GM21381 (cell line): Measurements from ENCODE around the gene IRAK1.
A peak's percentile ranks its signal among the peaks of the same experiment; 100 is the strongest.

ENCODE experiments used
- ATAC-seq: cut with Tn5 transposase; IDR thresholded peaks from one replicate; pipeline ENCODE4 v1.9.1; 2021; ENCODE audit warnings: mild to moderate bottlenecking, moderate library complexity; ENCODE audit not compliant: unreplicated experiment

The IRAK1 gene

DNA sequence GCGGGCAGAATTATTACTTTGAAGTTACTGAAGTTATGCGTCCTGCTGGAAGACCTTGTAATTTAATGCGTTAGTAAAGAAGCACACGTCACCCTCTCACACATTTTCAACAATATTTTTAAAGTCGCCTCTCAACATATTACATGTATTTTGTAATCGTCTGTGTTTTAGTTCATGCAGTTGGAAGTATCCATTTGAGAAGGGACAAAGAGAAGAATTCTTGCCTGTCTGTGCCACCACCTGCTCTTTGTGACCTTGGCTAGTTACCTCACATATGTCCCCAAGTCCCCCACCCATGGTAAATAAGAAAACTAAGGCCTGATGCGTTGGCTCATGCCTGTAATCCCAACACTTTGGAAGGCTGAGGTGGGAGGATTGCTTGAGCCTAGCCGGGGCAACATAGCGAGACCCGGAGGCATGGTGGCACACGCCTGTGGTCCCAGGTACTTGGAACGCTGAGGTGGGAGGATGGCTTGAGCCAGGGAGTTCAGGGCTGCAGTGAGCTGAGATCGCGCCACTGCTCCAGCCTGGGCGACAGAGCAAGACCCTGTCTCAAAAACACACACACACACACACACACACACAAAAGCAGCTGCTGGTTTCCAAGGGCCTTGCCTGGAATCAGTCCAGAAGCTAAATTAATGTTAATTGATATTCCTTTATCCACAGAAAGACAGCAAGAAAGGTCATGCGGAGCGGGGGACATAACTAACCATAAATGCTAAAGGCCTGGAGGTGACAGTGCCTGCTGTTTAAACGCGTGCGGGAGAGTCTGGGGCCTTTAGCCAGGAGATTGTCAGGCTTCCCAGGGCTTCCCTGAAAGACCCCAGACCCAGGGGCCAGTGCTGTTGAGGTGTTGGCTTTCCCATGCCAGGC lies 46.3 kb downstream of the IRAK1 start:
- ATAC-seq = no peak

DNA sequence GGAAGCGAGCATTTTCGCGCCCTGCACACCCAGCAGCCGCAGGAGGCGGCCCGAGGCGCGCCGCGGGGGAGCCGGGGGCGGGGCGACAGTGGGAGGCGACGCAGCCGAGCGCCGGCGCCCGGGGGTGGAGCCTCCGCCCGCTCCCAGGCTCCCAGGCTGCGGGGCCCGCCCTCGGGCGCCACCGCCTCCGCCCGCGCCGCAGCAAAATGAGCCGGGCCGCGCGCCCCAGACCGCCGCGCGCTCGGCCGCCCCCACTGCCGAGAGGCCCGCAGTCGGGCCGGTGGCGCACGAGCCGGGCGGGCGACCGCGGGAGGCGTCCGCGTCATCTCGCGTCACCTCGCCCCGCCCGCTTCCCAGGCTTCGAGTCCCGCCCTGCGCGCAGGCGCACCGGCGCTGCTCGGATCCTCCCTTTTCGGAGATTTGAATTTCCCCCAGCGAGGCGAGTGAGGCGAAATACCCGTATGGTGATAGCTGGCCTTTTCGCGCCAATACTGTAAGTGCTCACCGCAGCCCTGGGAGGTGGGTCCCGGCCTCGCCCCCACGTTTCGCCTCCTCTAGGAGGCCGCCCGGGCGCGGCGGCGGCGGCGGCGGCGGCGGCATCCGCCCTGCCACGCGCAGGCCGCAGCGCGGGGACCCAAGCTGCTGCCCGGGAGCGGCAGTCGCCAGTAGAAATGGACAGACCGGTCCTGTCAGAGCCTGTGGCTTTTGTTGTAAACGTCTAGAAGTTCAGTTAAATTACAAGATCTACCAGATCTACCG lies 47.2 kb downstream of the IRAK1 start, which contains the start of gene TMEM187:
TMEM187 (plus strand) TSS at position 387 of the 759 bp plus-strand sequence. CDS start 9,309 bp downstream, outside the sequence.
- ATAC-seq = peak; percentile 50

DNA sequence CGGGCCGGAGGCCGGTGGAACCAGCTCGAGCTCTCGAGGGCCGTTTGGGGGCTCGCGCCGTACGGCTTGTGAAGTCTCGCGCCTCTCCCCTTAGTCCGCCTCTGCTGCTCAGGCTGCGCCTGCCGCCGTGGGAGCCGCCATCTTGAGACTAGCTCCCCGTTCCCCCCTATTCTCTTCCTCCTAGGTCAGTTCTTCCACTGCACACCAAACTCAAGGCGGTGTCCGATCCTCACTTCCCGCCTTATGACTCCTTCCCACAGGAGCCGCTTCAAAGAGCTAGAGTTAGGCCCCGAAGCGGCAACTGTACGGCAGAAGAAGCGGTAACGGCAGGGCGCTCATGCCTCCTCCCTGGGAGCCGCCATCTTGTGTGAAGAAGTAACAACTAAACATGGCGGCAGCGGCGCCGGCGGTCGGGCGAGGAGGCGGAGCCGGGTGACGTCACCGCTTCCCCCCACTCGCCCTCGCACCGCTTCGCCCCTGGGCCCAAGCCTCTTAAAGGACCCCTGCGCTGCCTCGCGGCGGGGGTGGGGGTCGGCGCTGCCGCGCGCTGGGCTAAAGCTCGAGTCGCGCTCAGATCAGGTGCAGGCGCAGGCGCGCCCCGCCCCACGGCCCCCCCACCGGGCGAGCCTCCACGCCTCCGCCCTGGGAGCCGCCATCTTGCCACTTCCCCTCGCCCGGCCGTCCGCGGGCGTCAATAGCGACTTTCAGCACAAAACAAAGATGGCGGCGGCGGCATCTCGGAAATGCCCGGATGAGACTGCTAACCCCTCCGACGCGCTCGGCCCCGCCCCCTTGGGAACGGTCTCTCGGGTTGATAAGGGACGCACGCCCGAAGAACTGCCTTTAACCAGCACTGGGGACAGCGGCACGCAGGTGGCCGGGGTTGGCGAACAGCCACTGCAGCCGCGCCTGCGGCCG lies 48.0 kb downstream of the IRAK1 start, which contains the start of gene HCFC1:
HCFC1 (minus strand) TSS at position 369 of the 918 bp plus-strand sequence. CDS start 978 bp downstream, outside the sequence.
- peak; percentile 35 for ATAC-seq

DNA sequence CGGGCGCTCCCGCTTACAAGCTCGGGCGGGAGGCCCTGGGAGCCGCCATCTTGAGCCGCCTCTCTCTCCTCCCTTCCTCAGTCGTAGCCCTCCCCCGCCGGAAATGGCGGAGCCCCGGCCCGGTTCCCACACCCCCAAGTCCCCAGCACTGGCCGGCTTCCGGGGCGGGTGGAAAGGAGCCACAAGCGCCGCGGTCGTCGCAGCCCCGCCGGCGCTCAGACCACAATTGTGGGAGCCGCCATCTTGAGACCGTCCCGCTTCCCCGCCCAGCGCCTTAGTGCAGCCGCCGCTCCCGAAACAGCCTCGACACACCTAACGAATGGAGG lies 48.6 kb downstream of the IRAK1 start:
- ATAC-seq = peak; percentile 34

DNA sequence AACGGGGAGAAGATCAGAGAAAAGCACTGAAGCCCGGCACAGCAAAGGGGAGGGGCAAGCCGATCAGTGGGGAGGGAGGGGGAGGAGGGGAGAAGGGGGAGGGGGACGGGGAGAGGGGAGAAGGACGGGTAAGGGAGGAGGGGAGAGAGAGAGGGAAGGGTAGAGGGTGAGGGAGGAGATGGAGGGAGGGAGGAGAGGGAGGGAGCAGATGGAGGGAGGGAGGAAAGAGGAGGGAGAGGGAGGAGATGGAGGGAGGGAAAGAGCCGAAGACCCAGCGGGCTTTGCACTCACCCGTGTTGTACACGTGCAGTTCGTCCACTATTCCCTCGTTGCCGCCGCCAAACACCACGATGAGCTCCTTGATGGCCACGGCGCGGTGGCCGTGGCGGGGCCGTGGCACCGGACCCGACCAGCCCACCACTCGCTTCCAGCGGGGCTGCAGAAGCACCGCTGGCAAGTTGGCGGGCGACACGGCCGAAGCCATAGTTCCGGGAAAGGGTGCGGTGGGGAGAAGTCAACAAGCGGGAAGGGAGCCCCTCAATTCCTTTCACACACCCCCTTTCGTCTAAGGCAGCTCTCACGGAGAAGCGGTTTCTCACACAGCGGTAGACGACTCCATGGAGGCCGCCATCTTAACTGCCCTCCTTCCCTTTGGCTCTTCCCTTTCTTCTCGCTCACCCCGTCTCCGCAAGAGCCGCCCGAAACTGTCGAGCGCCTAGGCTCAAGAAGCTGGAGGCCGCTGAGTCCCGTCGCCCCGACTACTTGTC lies 49.2 kb downstream of the IRAK1 start:
- ATAC-seq = peak; percentile 1

DNA sequence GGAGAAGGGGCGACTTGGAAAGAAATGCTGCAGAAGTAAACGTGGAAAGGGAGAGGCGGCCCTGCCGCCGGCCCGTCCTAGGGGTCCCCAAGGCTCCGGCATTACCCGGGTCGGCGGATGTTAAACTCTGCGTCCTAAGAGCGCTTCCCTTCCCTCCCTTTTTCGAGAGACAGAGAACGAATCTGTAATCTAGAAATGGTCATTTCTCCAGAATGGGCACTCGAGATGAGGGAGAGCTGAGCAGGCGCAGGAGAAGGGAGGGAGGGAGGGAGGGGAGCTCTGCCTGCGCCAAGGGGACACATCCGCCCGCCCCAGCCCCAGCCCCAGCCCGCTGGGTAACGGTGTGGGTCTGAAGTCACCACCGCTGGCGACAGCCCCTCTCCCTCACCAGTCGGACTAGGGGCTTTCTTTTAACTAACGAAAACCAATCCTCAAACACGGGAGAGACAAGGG lies 49.8 kb downstream of the IRAK1 start:
- ATAC-seq = no peak

DNA sequence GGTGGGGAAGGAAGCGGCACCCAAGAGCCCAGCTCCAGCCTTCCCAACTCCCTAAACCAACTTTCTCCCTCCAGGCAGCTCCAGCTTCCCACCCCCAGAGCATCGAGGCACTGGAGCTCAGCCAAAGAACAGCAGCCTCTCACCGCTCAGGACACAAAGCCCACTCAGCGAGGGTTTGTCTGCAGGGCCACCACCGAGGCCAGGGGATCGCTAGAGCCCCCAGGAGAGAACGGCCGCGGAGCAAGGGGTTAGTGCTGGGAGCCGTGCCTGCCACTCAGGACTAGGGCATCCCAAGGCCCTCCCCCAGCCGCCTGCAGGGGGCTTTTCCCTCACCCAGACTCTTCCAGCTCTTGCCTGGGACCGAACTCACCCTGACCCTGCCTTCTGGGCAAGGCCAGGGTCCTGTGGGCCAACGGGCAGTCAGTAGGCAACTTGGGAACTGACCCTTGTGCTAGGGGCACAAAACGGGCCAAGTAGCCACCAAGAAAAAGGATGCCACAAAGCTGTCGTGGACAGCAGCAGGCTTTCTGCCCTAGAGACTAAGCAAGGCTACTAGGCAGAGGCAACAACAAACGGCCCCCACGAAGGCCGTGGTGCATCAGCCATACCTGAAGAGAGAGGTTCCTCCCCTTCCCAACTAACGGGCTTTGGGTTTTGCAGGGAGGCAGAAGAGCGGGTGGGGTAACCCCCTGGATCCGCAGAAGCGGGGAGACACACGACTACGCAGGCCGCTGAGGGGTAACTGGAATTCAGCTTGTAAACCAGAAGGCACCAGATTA lies 50.4 kb downstream of the IRAK1 start:
- ATAC-seq = no peak

DNA sequence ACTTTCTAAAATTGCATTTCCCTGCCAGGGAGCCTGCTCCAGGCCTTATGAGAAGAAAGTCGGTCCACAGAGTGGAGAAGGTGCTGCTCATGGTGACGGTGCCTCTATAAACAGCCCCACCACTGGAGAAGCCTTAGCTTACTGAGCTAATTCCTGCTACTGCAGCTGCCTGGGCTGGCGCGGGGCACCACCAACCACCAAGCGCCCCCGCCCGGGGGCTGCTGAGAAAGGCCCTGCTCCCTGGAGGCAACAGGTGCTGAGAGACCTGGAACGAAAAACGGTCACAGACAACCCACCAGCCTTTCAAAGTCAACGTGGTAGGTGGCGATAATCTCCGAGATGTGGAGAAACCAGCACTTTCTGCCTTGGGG lies 51.0 kb downstream of the IRAK1 start:
- no peak for ATAC-seq

DNA sequence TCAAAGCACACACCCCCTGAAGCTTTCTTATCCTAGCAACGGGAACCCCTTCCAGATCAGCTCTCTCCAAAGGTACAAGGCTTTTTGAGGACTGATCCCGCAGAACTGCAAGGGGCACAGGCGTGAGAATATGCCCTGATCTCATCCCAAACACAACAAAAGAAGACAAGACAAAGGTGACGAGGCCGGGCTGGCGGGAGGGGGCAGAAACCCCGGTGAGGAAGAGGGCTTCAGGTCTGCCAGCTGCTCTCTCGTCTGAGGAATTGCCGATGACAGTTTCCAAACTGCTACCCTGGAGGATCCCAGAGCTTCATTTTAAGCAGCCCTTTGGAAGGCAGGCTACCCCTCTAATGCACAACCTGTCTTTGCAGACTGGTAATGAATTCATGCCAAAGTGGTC lies 51.4 kb downstream of the IRAK1 start:
- no peak for ATAC-seq

DNA sequence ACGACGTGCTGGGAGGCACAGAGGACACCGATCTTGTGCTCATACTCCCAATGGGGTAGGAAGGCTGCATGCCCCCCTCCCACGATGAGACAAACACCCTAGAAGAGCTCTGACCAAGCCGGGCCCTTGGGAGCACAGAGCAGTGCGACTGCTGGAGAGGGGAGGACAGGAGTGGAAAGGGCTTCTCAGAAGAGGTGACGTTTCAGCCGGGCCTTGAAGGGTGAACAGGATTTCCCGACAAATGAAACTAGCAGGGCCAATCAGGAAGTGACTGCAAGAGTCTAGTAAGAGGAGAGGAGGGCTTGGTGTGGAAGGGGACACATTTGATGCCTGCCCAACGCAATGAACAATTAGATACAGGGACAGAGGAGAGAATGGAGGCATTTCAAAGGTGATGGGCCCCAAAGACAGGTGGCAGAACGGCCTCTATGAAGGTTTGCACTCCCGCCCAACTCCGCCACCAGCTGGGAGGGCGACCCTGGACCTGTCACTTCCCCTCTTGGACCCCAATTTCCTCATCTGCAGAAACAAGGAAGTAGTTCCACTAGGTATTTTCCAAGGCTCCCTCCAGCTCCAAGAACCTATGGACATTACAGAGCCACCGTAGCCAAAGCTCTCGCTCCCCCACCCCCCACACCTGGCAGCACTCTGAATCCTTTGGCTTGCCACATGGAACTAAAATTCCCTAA lies 52.0 kb downstream of the IRAK1 start:
- no peak for ATAC-seq

DNA sequence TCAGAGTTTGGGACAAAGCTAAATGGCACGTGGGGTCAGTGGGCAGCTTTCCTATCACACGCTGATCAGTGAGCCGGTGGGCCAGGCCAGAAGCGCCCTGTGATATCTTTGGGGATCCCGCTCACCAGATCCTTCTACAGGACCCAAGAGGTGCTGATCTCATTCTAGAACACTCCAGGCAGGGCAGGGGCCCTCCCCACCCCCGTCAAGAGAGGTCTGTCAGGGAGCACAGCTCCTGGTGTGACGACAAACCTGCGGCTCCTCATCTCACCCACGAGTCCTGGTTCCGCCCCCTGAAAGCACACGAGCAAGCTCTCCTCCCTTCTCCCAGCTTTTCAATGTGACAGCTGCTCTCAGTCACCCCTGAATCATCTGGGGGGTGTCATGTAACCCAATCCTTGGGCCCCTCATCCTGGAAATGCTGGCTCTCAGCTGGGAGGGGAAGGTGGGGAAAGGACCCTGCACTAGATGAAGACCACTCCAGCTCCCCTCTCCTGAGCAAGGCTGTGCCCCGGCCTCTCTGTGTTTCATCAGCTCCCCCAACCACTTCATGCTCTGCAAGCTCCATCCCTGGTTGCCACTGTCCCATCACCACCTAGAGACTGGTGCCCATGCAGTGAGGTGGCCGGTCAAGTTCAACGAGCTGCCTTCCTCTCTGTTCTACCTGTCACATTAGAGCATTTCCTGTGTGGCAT lies 52.7 kb downstream of the IRAK1 start:
- ATAC-seq = no peak

DNA sequence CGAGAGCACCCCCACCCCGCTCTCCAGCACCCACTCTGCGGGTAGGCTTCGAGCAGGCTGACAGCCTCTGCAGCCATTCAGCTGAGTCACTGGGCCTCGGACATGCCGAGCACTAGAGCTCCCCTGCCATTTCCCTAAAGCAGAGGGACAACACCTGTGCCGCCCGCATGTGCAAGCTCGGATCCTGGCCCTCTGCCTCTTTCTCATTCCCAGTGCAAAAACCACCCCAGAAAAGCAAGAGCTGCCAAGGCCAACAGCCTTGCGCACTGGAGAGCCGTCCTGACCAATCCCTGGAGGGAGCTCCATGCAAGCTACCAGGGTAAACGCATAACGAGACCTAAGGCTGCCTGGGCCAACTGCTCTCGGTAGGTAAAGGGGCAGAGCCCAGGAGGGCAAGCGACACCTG lies 53.4 kb downstream of the IRAK1 start:
- ATAC-seq = no peak

DNA sequence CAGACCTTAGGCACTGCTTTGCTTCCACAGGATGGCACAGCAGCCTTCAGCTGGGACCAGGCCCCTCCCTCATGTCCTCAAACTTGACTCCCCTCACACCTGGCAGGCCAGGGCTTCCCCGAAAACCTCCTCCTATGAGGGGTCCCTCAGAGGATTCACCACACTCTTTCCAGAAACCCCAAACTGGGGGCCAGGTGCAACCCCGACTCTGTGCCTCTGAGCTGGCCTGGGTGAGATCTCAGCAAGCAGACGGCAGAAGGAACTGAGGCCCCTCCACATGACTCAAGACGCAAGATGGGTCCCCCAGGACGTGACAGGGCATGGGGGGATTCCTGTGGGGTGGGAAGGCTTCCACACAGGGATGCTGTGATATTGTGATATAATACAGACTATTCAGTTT lies 54.3 kb downstream of the IRAK1 start:
- ATAC-seq = no peak

DNA sequence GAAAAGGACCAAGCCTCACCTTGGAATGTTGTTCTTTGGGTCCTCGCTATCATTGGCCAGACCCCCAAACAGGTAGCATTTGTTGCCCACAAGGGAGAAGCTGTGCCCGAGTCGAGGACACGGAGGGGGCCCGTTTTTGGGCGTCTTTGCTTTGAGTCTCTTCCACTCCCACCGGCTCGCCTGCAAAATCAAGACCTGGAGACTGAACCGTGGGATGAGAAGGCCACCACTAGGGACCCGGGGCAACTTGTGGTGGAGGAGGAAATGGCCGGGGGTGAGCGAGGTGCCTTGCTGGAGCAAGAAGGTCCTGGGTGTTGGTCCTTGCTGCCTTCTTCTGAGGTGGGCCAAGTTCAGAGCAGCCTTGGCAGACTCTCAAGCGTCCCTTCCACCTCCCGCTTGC lies 55.6 kb downstream of the IRAK1 start:
- no peak for ATAC-seq

DNA sequence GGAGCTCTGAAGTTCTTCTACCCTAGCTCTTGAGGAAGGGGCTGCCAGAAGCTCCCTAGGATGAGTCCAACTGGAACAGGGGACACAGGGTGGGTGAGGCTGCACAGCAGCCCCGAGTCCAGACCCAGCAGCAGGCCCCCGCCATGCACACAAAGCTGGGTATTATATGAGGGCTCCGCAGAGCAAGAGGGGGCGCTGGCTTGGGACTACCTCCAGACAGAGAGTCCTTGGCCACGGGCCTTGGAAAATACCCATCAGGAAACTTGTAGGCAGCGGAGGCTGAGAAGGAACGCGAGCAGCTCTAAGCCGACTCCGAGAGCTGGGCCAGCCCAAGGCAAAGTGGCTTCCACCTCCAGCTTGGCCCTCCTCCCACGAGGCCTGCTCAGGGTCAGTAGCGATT lies 56.2 kb downstream of the IRAK1 start:
- ATAC-seq = no peak

DNA sequence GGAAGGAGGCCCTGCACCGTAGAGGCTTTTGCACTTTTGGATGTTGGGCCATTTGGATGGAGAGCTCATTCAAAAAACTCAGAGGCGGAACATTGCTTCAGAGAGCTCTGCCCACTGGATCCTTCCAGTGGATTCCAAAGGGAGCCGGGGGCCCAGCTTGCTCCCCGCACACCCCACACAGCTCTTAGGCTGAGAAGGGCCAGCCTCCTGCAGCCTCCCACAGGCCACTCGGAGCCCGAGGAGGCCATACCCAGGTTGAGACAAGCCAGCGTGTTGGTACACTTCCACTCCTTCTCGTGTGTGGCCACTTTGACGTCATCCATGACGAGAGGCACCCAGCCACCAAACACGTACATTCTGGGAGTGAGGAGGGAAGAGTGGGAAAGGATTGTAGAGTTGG lies 58.4 kb downstream of the IRAK1 start:
- no peak for ATAC-seq

DNA sequence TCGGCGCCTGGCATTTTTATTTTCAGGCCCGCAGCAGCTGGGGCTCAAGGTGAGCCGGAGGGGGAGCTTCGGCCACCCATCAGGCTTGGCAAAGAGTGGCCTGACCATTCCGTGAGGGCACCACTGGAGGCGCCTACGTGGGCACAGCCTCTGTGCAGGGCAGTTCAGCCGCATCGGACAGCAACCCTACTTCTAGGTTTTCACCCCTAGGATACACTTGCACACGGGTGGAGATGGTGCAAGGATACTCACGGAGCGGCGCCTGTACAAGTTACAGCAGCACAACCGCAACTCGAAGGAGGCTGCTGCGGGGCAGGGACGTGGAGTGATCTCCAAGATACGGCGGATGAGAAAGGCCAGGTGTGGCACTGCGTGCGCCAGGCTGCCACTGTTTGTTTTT lies 58.9 kb downstream of the IRAK1 start:
- ATAC-seq = no peak
